Neural progenitor cell (in vitro differentiated cells): Measurements from ENCODE around the gene PPFIA4. TPM values are rescaled to one million over a fixed set of nuclear protein-coding genes. Genes with fewer than 3 reads are reported as not detected.

ENCODE experiments used
- DNase-seq: peaks from one replicate; pipeline ENCODE4 v3.0.0-alpha.2; 2016; ENCODE audit warnings: low spot score
- H2AFZ ChIP-seq: fragments of 200-600 bp; sonication (generic); replicated peaks from 2 replicates; pipeline ENCODE4 v1.6.1; 2016; ENCODE audit warnings: antibody characterized with exemption
- H3F3A ChIP-seq: fragments of 200-600 bp; sonication (generic); 2 replicates; pipeline ENCODE4 v1.6.1; 2016; ENCODE audit warnings: antibody characterized with exemption, low read depth
- H3K27ac ChIP-seq: fragments of 200-600 bp; sonication (generic); 2 replicates; pipeline ENCODE4 v1.5.1; 2016; ENCODE audit warnings: mild to moderate bottlenecking
- H3K27me3 ChIP-seq: fragments of 200-600 bp; sonication (generic); 2 replicates; pipeline ENCODE4 v1.6.1; 2016; ENCODE audit warnings: mild to moderate bottlenecking, moderate library complexity
- H3K36me3 ChIP-seq: fragments of 200-600 bp; sonication (generic); 2 replicates; pipeline ENCODE4 v1.5.1; 2016
- H3K4me1 ChIP-seq: fragments of 200-600 bp; sonication (generic); 2 replicates; pipeline ENCODE4 v1.6.1; 2016; ENCODE audit warnings: mixed run types
- H3K4me2 ChIP-seq: fragments of 200-600 bp; sonication (generic); 2 replicates; pipeline ENCODE4 v1.6.1; 2016
- H3K4me3 ChIP-seq: fragments of 200-600 bp; sonication (generic); 2 replicates; pipeline ENCODE4 v1.5.1; 2016
- H3K79me2 ChIP-seq: fragments of 200-600 bp; sonication (generic); 2 replicates; pipeline ENCODE4 v1.6.1; 2016; ENCODE audit warnings: low read depth
- H3K9ac ChIP-seq: fragments of 200-600 bp; sonication (generic); 2 replicates; pipeline ENCODE4 v1.6.1; 2016
- H3K9me3 ChIP-seq: fragments of 200-600 bp; sonication (generic); 2 replicates; pipeline ENCODE4 v1.5.1; 2016; ENCODE audit warnings: low read depth
- H4K20me1 ChIP-seq: fragments of 200-600 bp; sonication (generic); 2 replicates; pipeline ENCODE4 v1.6.1; 2016; ENCODE audit warnings: low read depth
- H3K27ac Mint-ChIP-seq: 3 replicates; pipeline ENCODE4 v1.8.0; 2021; ENCODE audit warnings: mixed read lengths
- H3K27me3 Mint-ChIP-seq: 2 replicates; pipeline ENCODE4 v1.8.0; 2022; ENCODE audit warnings: low read depth, mild to moderate bottlenecking, inconsistent platforms, moderate library complexity, mixed read lengths; ENCODE audit not compliant: insufficient read depth
- H3K36me3 Mint-ChIP-seq: 3 replicates; pipeline ENCODE4 v1.8.0; 2021; ENCODE audit warnings: mixed read lengths
- H3K4me1 Mint-ChIP-seq: 3 replicates; pipeline ENCODE4 v1.8.0; 2021; ENCODE audit warnings: mixed read lengths
- H3K4me3 Mint-ChIP-seq: 3 replicates; pipeline ENCODE4 v1.8.0; 2021; ENCODE audit warnings: mild to moderate bottlenecking, moderate library complexity, mixed read lengths
- H3K9me3 Mint-ChIP-seq: 3 replicates; pipeline ENCODE4 v1.8.0; 2020; ENCODE audit warnings: mixed read lengths
- EZH2 ChIP-seq: fragments of 200-600 bp; sonication (generic); IDR thresholded peaks from 2 replicates; pipeline ENCODE4 v1.6.1; 2017; ENCODE audit warnings: antibody characterized with exemption, mild to moderate bottlenecking, moderate library complexity
- EZH2phosphoT487 ChIP-seq: fragments of 200-600 bp; sonication (generic); IDR thresholded peaks from 2 replicates; pipeline ENCODE4 v1.6.1; 2017; ENCODE audit warnings: antibody characterized with exemption
- total RNA-seq: library from RNA; depleted of rRNA; stranded (reverse); fragments of >200 nt; gene quantifications from 2 replicates; pipeline ENCODE4 v1.2.3, GENCODE V29; 2015; ENCODE audit warnings: low replicate concordance
- TF ChIP-seq, protein P1 (sequence below): fragments of 200-600 bp; sonication (generic); IDR thresholded peaks from 2 replicates; pipeline ENCODE4 v1.5.1; 2017; ENCODE audit warnings: antibody characterized with exemption, mild to moderate bottlenecking

Gene PPFIA4
- total RNA-seq, 1 donor from 2014 or later: 23.5 TPM

DNA sequence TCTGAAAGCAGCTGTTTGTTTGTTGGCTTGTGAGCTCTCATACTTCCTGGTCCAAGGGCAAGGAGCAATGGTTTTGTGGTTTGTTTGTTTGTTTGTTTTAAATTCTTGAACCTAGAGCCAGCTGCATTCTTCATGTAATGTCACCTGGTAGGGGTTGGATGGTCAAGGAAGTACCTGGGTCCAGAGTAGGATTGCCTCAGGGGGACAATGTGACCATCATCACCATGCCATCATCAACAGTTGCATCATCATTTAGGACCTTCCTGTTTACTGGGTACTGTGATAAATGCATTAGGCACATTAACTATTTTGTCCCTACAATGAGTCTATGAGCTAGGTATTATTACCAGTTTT lies 74.2 kb downstream of the PPFIA4 start:
- TF ChIP-seq, protein P1, sequence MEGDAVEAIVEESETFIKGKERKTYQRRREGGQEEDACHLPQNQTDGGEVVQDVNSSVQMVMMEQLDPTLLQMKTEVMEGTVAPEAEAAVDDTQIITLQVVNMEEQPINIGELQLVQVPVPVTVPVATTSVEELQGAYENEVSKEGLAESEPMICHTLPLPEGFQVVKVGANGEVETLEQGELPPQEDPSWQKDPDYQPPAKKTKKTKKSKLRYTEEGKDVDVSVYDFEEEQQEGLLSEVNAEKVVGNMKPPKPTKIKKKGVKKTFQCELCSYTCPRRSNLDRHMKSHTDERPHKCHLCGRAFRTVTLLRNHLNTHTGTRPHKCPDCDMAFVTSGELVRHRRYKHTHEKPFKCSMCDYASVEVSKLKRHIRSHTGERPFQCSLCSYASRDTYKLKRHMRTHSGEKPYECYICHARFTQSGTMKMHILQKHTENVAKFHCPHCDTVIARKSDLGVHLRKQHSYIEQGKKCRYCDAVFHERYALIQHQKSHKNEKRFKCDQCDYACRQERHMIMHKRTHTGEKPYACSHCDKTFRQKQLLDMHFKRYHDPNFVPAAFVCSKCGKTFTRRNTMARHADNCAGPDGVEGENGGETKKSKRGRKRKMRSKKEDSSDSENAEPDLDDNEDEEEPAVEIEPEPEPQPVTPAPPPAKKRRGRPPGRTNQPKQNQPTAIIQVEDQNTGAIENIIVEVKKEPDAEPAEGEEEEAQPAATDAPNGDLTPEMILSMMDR: no peak
- TF ChIP-seq EZH2phosphoT487 (no peak), EZH2 (no peak)
- no peaks in the 10 kb centered on the region for H3K36me3 Mint-ChIP-seq
- Histone ChIP-seq H3K27me3 (no peaks in the 10 kb centered on the region), H3K4me1 (no peaks in the 10 kb centered on the region), H2AFZ (no peak overlapping the region), H4K20me1 (no peaks in the 10 kb centered on the region), H3K36me3 (no peaks in the 10 kb centered on the region), H3K9me3 (peaks cover 3% of the 10 kb centered on the region), H3K4me2 (no peak overlapping the region), H3F3A (no peaks in the 10 kb centered on the region), H3K9ac (no peak overlapping the region), H3K79me2 (no peaks in the 10 kb centered on the region), H3K4me3 (no peak overlapping the region), H3K27ac (no peak overlapping the region)
- H3K4me3 Mint-ChIP-seq: no peak overlapping the region
- no peak overlapping the region for H3K27ac Mint-ChIP-seq
- peaks cover 3% of the 10 kb centered on the region for H3K4me1 Mint-ChIP-seq
- H3K27me3 Mint-ChIP-seq: peaks cover 4% of the 10 kb centered on the region
- DNase-seq: no peak
- peaks cover 15% of the 10 kb centered on the region for H3K9me3 Mint-ChIP-seq

DNA sequence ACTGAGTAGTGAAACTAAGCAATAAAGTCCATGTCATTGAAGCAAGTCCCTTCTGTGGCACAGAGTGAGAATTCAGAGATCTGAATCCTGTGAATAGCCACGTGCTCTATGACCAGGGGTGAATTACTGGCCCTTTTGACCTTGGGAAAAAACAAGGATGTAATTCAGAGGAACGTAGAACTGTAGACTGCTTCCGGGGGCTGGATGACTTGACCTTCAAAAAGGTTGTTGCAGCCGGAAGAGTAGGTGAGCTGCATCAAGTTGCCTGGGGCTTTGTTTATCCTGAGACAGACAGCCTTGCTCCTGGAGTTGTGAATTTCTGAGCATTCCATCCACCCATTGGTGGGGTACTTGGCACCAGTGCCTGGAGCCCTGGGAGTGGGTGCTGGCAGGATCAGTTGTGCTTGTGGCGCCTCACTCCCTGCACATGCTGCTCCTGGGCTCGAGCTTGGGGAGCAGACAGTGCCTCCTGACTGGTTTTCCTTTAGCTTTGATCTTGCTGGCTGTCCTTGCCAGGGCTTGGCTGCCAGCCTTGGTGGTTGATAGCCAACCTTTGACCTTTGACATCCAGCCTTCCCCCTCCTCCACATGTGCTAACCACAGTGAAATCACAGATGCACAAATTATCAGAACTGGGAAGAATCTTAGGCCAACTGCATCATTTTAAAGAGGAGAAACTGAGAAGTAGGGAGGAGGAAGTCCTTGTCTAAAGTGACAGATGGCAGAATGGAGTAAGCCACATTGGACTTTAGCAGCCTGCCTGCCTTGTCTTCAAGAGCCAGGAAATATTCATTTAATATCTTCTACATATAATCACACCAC lies 75.7 kb downstream of the PPFIA4 start:
- H3K79me2 ChIP-seq: no peaks in the 10 kb centered on the region
- Mint-ChIP-seq H3K4me1 (peaks cover 3% of the 10 kb centered on the region), H3K27ac (no peak overlapping the region), H3K4me3 (no peak overlapping the region), H3K27me3 (peaks cover 4% of the 10 kb centered on the region), H3K9me3 (peaks cover 10% of the 10 kb centered on the region), H3K36me3 (no peaks in the 10 kb centered on the region)
- no peak overlapping the region for H3K9ac ChIP-seq
- H3F3A ChIP-seq: no peaks in the 10 kb centered on the region
- TF ChIP-seq, protein P1: no peak
- TF ChIP-seq EZH2phosphoT487: no peak
- no peak for TF ChIP-seq EZH2
- H3K4me1 ChIP-seq: no peaks in the 10 kb centered on the region
- no peak for DNase-seq
- H2AFZ ChIP-seq: no peak overlapping the region
- no peaks in the 10 kb centered on the region for H3K36me3 ChIP-seq
- no peaks in the 10 kb centered on the region for H4K20me1 ChIP-seq
- H3K4me3 ChIP-seq: no peak overlapping the region
- H3K4me2 ChIP-seq: no peak overlapping the region
- H3K27me3 ChIP-seq: peaks cover 9% of the 10 kb centered on the region
- H3K27ac ChIP-seq: no peak overlapping the region
- H3K9me3 ChIP-seq: no peaks in the 10 kb centered on the region

DNA sequence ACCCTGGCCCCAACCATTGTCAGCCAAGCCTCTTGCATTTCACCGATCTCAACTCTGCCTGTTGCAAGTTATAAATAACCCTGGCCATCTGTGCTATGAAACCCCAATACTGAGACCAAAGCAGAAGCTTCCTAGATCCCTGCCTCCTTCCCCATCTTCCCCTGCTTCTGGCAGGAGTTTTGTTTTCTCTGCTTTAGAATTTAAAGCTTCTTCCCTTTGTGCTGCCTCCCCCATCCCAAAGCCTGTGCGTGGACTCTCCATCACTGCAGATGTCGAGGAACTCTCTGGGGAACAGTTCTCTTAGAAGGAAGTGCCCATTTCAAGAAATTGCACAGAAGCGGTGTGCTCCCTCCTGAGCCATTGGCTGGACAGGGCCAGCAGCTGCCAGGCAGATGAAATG lies 76.9 kb downstream of the PPFIA4 start:
- H3K36me3 ChIP-seq: no peaks in the 10 kb centered on the region
- no peaks in the 10 kb centered on the region for H3F3A ChIP-seq
- no peaks in the 10 kb centered on the region for H3K9me3 ChIP-seq
- Mint-ChIP-seq H3K27me3 (peaks cover 4% of the 10 kb centered on the region), H3K27ac (no peak overlapping the region), H3K4me3 (no peak overlapping the region), H3K4me1 (peaks cover 3% of the 10 kb centered on the region), H3K9me3 (peaks cover 3% of the 10 kb centered on the region), H3K36me3 (no peaks in the 10 kb centered on the region)
- TF ChIP-seq, protein P1: no peak
- no peak for TF ChIP-seq EZH2
- TF ChIP-seq EZH2phosphoT487: no peak
- H3K4me2 ChIP-seq: no peak overlapping the region
- DNase-seq: no peak
- no peak overlapping the region for H3K27ac ChIP-seq
- H3K79me2 ChIP-seq: no peaks in the 10 kb centered on the region
- no peak overlapping the region for H3K9ac ChIP-seq
- no peaks in the 10 kb centered on the region for H3K4me1 ChIP-seq
- peaks cover 21% of the 10 kb centered on the region for H3K27me3 ChIP-seq
- H3K4me3 ChIP-seq: no peak overlapping the region
- H4K20me1 ChIP-seq: no peaks in the 10 kb centered on the region
- no peak overlapping the region for H2AFZ ChIP-seq
